Measurements from ENCODE around the gene CHSY3. TPM values are rescaled to one million over a fixed set of nuclear protein-coding genes. Genes with fewer than 3 reads are reported as not detected.
"Not testable (repeated sequence)": the region's sequence is repeated elsewhere in the genome, so short reads cannot be mapped to it uniquely, and the experiment has no call there.

The CHSY3 gene
- total RNA-seq, 1 experiment from 2014 or later: not detected

DNA sequence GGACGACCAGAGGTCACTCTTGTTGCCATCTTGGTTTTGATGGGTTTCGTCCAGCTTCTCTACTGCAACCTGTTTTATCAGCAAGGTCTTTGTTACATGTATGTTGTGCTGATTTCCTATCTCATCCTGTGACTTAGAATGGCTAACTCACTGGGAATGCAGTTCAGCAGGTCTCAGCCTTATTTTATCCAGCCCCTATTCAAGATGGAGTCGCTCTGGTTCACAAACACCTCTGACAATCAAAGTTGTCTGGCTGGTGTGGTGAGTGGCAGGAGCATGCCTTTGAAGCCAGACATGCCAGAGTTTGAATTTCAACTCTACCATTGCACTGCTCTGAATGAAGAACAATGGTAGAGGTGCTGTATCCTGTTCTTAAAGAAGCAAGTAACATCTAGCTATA is 253.8 kb downstream of the CHSY3 start:
- DNase-seq (ENCODE audit: low spot score): no peak

DNA sequence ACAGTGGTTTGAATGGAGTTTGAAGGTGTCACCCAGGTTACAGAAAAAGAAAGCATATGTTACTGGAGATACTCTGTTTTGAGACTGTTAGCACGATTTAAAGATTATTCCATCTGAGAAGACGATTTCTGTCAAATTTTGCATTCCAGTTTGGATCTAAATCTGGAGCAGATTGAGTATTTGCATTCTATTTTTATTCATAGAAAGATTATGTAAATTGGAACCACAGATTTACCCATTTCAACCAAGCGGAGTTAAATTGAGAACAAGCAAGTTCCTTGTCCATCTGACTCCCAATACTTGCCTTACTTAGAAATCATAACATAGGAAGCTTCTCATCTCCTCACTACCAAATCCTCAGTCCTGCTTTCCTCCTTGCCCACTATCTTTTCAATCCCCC is 255.7 kb downstream of the CHSY3 start:
- no peak for DNase-seq (ENCODE audit: low spot score)

DNA sequence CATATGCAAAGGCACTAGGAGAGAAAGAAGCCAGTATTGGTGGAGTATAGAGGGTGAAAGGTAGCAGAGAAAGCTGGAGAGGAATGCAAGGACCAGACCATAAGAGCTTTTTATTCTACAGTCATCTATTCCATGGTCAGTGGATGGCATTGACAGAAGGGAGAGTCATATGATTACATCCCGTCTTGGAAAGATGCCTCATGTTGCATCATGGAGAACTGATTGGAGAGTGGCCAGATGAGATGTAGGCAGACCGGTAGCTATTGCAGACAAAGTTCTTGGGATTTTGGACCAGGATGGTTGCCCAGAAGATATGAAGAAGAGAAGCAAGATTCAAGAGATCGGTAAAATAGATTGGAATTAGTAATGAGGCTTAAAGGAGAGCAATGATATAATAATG is 260.7 kb downstream of the CHSY3 start:
- DNase-seq (ENCODE audit: low spot score): no peak

DNA sequence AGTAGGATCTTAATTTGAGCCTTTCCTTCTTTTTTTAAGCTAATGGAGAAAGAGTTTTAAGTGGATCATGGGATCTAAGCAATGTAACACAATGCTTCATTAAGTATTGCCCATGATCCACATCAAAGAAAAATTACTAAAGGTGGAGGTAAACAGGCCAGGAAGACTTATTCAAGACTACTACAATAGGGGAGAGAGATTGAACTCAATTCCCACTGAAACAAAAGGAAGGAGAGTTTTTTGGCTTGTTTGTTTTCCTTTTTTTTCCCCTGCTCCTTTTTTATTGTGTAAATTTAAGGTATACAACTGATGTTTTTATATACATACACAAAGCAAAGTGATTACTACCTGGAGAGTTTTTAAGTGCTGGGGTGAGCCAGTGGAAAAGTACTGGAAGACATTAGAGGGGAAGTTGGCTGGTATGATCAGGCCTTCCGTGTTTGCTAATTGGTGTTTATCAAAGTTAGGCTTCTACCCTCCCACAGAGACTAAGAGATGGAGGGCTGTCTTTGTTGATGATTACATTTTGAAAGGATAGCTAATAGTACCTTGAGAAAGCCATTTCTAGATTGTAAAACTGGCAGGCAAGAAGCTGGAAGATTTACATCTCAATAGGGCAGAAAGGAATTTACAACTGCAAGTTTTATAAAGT is 262.7 kb downstream of the CHSY3 start:
- DNase-seq (ENCODE audit: low spot score): no peak

DNA sequence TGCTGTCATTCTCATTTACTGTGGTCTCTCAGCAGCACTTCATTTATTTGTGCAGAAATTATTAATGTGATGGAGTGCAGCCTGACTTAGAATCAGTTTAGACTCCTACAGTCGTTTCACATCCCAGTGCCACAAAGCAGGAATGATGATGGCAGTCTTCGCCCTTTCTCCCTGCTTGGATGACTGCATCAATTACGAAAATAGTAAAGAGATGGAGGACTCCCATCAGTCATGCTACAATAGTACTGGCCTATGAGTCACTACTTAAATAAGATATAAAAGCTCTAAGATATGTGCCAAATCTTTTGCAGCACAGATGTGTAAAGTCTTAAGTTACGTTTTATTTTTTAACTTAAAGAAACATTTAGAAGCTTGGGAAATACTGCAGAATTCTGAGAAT is 263.9 kb downstream of the CHSY3 start:
- no peak for DNase-seq (ENCODE audit: low spot score)

DNA sequence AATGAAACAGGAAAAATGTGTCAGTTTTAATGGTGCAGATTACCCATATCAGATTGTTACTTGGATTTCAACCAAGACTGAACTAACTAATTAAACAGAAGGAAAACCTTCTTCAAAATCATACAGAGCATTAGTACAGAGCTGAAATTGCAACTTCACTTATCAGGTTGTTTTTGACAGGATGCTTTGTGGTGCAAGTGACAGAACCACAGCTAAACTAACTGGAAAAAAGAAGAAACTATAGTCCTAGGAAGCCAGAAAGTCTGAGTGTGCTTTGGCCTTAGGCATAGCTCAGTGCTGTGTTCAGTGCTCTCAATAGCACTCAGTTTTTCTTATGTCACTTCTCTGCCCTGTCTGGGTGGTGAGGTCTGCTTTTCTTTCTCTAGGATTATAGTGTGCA is 267.4 kb downstream of the CHSY3 start:
- no peak for DNase-seq (ENCODE audit: low spot score)

DNA sequence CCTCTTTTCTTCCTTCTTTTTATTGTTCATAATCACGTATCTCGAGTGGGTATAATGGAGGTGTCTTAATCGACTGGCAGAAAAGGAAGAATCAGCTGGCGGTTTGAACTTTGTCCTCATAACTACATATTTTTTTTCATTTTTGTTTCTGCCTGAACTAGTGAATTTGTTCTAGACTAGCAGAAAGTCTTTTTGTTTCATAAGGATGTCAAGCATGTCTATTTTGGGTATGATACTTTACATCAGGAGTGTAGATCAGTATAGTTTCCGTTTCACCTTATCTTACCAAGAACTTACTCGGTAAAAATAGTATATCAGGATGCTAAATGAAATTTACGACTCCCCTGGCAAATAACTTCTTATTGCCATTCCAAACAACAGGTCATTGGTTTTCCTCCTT is 278.9 kb downstream of the CHSY3 start:
- DNase-seq (ENCODE audit: low spot score): no peak

DNA sequence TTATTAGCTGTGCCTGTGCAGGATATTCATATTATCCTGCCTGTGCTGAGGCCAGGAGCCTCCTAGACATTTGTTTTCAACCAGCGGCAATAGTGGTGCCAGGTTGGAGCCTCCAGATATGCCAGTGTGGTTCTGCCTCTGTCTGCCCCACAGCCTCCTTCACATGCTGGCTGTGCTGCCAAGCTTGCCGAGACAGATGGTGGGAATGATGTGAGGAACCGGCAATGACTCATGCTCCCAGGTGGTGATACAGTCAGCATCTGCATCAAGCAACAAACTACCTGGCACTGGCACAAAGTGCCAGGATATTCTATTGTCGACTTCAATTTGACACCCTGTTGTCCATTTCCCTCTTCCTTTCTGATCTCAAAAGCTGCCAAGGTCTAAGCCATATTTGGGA is 285.7 kb downstream of the CHSY3 start:
- DNase-seq (ENCODE audit: low spot score): peak; percentile 24

DNA sequence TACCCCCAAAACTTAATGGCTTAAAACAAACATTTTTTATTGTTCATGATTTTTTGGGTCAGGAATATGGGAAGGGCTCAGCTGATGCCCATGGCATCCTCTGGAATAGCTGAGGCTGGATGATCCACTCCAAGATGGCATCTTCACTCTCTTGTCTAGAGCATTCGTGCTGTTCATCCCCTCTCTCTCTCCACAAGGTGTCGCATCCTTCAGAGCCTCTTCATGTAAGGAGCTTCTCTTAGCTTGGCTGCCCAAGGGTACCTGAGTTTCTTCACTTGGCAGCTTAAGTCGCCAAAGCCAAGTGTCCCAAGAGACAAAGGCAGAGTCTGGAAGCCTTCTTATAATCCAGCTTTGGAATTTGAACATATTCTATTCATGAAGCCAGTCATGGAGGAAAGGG is 294.7 kb downstream of the CHSY3 start:
- DNase-seq (ENCODE audit: low spot score): peak; percentile 65

DNA sequence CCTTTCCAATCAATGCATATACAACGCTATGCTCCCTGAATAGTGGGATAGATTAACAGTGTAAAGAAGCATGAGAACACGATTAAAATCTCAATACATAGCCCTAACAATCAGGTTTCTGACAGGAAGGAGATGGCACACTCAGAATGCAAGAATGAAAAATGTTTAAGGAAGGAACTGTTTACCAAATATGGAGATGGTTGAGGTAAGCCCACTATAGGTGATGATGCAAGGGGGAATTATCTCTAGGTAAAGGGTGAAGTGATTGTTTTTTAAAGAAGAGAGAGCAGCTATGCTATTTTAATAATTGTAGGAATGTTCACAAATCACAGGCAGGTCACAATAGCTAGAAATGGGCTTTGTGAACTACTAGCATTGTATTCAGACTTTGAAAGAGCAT is 302.4 kb downstream of the CHSY3 start:
- no peak for DNase-seq (ENCODE audit: low spot score)

DNA sequence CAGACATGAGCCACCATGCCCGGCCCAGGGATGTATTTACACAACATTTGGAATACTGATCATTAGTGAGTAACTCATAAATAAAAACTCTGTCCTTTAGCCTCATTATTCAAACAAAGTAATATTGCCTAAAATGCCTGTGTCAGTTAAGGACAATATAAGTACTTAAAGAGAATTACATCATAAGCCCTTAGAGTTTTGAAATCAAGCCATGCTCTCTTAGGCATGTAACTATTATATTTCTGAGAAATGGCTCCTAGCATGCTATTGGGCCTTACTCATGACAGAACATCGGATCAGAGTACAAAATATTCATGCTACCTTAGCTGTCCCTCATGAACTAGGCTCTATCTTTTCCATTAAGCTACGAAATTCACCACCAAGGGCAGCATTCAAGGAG is 309.3 kb downstream of the CHSY3 start:
- no peak for DNase-seq (ENCODE audit: low spot score)

DNA sequence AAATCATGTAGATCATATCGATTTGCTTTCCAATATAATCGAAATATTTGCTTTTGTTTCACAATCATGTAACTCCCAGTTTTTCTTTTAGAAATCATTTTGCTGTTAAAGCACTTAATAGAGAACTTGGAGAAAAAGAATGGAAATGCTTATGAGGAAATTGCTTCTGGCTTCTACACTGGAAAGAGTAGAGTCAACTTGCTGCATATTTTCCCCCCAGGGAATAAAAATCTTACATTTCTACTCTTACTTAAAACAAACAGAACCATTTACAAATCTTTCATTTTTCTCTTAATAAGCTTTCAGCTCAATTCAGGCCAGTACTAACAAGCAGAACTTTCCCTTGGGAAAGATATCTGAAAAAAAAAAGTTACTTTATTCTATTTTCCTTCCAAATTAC is 312.0 kb downstream of the CHSY3 start:
- no peak for DNase-seq (ENCODE audit: low spot score)

DNA sequence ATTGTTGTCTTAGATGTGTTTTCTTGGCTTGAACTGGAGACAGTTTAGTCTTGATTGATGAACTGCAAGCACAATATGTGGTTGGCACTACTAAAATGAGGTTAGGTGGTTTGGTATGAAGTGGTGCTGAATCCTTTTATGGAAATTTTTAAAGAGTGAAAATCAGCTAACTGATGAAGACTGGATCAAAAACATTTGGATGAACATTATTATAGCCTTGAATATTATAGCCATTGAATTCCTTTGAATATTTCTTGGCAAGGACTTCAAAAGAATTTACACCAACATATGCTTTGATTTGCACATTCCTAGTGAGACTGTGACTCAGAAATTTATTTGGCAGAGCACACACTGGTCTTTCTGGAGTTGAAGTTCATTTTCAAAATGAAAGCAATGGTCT is 318.3 kb downstream of the CHSY3 start:
- no peak for DNase-seq (ENCODE audit: low spot score)

DNA sequence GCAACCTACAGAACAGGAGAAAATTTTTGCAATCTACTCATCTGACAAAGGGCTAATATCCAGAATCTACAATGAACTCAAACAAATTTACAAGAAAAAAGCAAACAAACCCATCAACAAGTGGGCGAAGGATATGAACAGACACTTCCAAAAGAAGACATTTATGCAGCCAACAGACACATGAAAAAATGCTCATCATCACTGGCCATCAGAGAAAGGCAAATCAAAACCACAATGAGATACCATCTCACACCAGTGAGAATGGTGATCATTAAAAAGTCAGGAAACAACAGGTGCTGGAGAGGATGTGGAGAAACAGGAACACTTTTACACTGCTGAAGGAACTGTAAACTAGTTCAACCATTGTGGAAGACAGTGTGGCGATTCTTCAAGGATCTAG is 322.3 kb downstream of the CHSY3 start:
- DNase-seq (ENCODE audit: low spot score): not testable (repeated sequence)

DNA sequence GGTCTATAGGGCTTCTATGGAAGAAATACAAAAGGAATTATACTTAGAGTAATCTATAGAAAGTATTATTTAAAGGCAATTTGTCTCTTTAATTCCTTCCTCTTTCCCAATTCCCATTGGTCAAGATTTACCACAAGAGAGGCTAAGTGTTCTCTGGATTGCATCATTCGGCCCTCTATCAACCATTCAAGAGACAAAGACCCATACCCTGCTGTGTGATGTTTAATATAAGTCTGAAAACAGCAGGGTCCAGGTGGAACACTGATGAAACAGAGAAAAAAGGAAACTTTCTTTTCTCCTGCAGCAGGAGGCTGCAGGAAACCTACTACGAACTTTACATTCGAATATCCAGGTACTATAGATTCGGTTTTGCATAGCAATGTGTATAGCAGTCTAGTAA is 323.4 kb downstream of the CHSY3 start:
- DNase-seq (ENCODE audit: low spot score): no peak

DNA sequence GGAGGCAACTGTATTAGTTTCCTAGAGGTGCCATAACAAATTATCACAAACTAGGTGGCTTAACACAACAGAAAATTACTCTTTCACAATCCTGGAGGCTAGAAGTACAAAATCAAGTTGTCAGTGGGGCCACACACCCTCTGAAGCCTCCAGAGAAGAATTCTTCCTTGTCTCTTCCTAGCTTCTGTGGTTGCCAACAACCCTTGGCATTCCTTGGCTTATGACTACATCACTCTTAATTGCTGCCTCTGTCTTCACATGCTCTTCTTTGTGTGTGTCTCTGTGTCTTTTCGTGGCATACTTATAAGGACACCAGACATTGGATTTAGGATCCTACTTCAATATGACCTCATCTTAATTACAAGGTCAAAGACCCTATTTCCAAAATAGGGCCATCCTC is 327.5 kb downstream of the CHSY3 start:
- no peak for DNase-seq (ENCODE audit: low spot score)

DNA sequence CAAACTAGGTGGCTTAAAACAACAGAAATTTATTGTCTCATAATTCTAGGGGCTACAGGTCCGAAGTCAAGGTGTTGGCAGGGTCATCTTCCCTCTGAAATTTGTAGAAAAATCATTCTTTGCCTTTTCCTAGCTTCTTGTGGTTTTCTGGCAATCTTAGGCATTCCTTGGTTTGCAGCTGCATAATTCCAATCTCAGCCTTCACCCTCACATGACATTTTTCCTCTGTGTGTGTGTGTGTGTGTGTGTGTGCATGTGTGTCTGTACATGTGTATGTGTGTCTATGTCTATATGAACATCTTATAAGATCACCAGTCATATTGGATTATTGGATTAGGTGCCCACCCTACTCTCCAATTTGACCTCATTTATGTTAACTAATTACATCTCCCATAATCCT is 330.6 kb downstream of the CHSY3 start:
- DNase-seq (ENCODE audit: low spot score): no peak

Small RNA genes lying within 50 kb of the gene (small RNA-seq; reads per million reads assigned to genes)
- gene RNA5SP191 (1.7 reads per million, percentile 60 among the genes with 10 or more reads in this experiment), gene RNU6ATAC10P (not detected)

Other genes starting within 250 kb of the CHSY3 start
- gene MINAR2, start 156.4 kb upstream of the CHSY3 start, total RNA-seq (2014; rRNA removed; shearing (Covaris generic)): not detected in 2 replicates